OCI-LY3 (cell line): Measurements from ENCODE around the gene EPHA8.

ENCODE experiments used
- EZH2phosphoT487 ChIP-seq: fragments of 200-600 bp; shearing (Covaris generic); IDR thresholded peaks from 2 replicates; pipeline ENCODE4 v1.6.1; 2018; ENCODE audit warnings: antibody characterized with exemption, mixed run types, low read depth
- TF ChIP-seq, protein P1 (sequence below): fragments of 200-600, 300-600 bp; sonication (generic); IDR thresholded peaks from 2 replicates; pipeline ENCODE4 v1.5.1; 2014; ENCODE audit warnings: antibody characterized with exemption, low read length, low read depth

GRCh38 chr1:22537441-22538139 is 25.7 kb upstream of the EPHA8 start:
- no peak for TF ChIP-seq EZH2phosphoT487
- TF ChIP-seq, protein P1, sequence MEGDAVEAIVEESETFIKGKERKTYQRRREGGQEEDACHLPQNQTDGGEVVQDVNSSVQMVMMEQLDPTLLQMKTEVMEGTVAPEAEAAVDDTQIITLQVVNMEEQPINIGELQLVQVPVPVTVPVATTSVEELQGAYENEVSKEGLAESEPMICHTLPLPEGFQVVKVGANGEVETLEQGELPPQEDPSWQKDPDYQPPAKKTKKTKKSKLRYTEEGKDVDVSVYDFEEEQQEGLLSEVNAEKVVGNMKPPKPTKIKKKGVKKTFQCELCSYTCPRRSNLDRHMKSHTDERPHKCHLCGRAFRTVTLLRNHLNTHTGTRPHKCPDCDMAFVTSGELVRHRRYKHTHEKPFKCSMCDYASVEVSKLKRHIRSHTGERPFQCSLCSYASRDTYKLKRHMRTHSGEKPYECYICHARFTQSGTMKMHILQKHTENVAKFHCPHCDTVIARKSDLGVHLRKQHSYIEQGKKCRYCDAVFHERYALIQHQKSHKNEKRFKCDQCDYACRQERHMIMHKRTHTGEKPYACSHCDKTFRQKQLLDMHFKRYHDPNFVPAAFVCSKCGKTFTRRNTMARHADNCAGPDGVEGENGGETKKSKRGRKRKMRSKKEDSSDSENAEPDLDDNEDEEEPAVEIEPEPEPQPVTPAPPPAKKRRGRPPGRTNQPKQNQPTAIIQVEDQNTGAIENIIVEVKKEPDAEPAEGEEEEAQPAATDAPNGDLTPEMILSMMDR: no peak
